Measurements from ENCODE around the gene DCDC2B.

DCDC2B gene

GRCh38 chr1:32221581-32221979 is 12.7 kb downstream of the DCDC2B start:
- H3K9me3 ChIP-seq (ENCODE audit: low read length): no peaks in the 10 kb centered on the region
- peak overlapping the region; percentile 88 for H3K4me3 ChIP-seq (ENCODE audit: low read length)
- no peak overlapping the region for H2AFZ ChIP-seq (ENCODE audit: low read depth, low read length)
- H3K36me3 ChIP-seq (ENCODE audit: insufficient read depth, low read length): peaks cover 42% of the 10 kb centered on the region
- H3K4me1 ChIP-seq (ENCODE audit: insufficient read depth, low read length): peaks cover 15% of the 10 kb centered on the region
- H3K27me3 ChIP-seq (ENCODE audit: insufficient read depth, low read length): no peaks in the 10 kb centered on the region

- Histone ChIP-seq H3K4me3 (ENCODE audit: low read length) (peak within 1 kb of the TSS; percentile 88), H3K27me3 (ENCODE audit: insufficient read depth, low read length) (no peaks in the 10 kb centered on the region), H3K36me3 (ENCODE audit: insufficient read depth, low read length) (peaks cover 40% of the 10 kb centered on the region), H2AFZ (ENCODE audit: low read depth, low read length) (peak within 1 kb of the TSS; percentile 65), H3K4me1 (ENCODE audit: insufficient read depth, low read length) (peaks cover 15% of the 10 kb centered on the region), H3K9me3 (ENCODE audit: low read length) (no peaks in the 10 kb centered on the region)
Observed at GRCh38 chr1:32221980-32222755, 13.3 kb downstream of the DCDC2B start, which contains the start of the genes EIF3I and TMEM234. EIF3I (plus strand) TSS chr1:32222407; CDS start chr1:32222442, 35 bp downstream. TMEM234 (minus strand) TSS chr1:32222353; CDS start chr1:32222322, 31 bp downstream.

- H2AFZ ChIP-seq (ENCODE audit: low read depth, low read length): no peak overlapping the region
- peaks cover 47% of the 10 kb centered on the region for H3K36me3 ChIP-seq (ENCODE audit: insufficient read depth, low read length)
- peak overlapping the region; percentile 0 for H3K4me3 ChIP-seq (ENCODE audit: low read length)
- no peaks in the 10 kb centered on the region for H3K9me3 ChIP-seq (ENCODE audit: low read length)
- H3K4me1 ChIP-seq (ENCODE audit: insufficient read depth, low read length): peaks cover 15% of the 10 kb centered on the region
- H3K27me3 ChIP-seq (ENCODE audit: insufficient read depth, low read length): no peaks in the 10 kb centered on the region
Observed at GRCh38 chr1:32223683-32224082, 14.8 kb downstream of the DCDC2B start.

GRCh38 chr1:32224285-32224684 is 15.4 kb downstream of the DCDC2B start:
- Histone ChIP-seq H3K4me1 (ENCODE audit: insufficient read depth, low read length) (peaks cover 15% of the 10 kb centered on the region), H3K27me3 (ENCODE audit: insufficient read depth, low read length) (no peaks in the 10 kb centered on the region), H3K4me3 (ENCODE audit: low read length) (no peak overlapping the region), H2AFZ (ENCODE audit: low read depth, low read length) (no peak overlapping the region), H3K36me3 (ENCODE audit: insufficient read depth, low read length) (peaks cover 50% of the 10 kb centered on the region), H3K9me3 (ENCODE audit: low read length) (no peaks in the 10 kb centered on the region)

- Histone ChIP-seq H2AFZ (ENCODE audit: low read depth, low read length) (no peak overlapping the region), H3K9me3 (ENCODE audit: low read length) (no peaks in the 10 kb centered on the region), H3K27me3 (ENCODE audit: insufficient read depth, low read length) (no peaks in the 10 kb centered on the region), H3K36me3 (ENCODE audit: insufficient read depth, low read length) (peaks cover 61% of the 10 kb centered on the region), H3K4me1 (ENCODE audit: insufficient read depth, low read length) (peaks cover 13% of the 10 kb centered on the region), H3K4me3 (ENCODE audit: low read length) (no peak overlapping the region)
Observed at GRCh38 chr1:32228771-32229170, 19.9 kb downstream of the DCDC2B start.

- Histone ChIP-seq H3K4me1 (ENCODE audit: insufficient read depth, low read length) (peaks cover 13% of the 10 kb centered on the region), H3K36me3 (ENCODE audit: insufficient read depth, low read length) (peaks cover 41% of the 10 kb centered on the region), H3K9me3 (ENCODE audit: low read length) (no peaks in the 10 kb centered on the region), H3K4me3 (ENCODE audit: low read length) (no peak overlapping the region), H2AFZ (ENCODE audit: low read depth, low read length) (no peak overlapping the region), H3K27me3 (ENCODE audit: insufficient read depth, low read length) (no peaks in the 10 kb centered on the region)
Observed at GRCh38 chr1:32231843-32232432, 23.0 kb downstream of the DCDC2B start.

GRCh38 chr1:32232558-32233304 is 23.8 kb downstream of the DCDC2B start:
- Histone ChIP-seq H2AFZ (ENCODE audit: low read depth, low read length) (no peak overlapping the region), H3K36me3 (ENCODE audit: insufficient read depth, low read length) (peaks cover 33% of the 10 kb centered on the region), H3K4me1 (ENCODE audit: insufficient read depth, low read length) (peaks cover 13% of the 10 kb centered on the region), H3K4me3 (ENCODE audit: low read length) (no peak overlapping the region), H3K9me3 (ENCODE audit: low read length) (no peaks in the 10 kb centered on the region), H3K27me3 (ENCODE audit: insufficient read depth, low read length) (no peaks in the 10 kb centered on the region)

- H3K4me3 ChIP-seq (ENCODE audit: low read length): no peak overlapping the region
- no peak overlapping the region for H2AFZ ChIP-seq (ENCODE audit: low read depth, low read length)
- H3K27me3 ChIP-seq (ENCODE audit: insufficient read depth, low read length): no peaks in the 10 kb centered on the region
- no peaks in the 10 kb centered on the region for H3K9me3 ChIP-seq (ENCODE audit: low read length)
- peaks cover 13% of the 10 kb centered on the region for H3K4me1 ChIP-seq (ENCODE audit: insufficient read depth, low read length)
- peaks cover 19% of the 10 kb centered on the region for H3K36me3 ChIP-seq (ENCODE audit: insufficient read depth, low read length)
Observed at GRCh38 chr1:32234792-32235191, 25.9 kb downstream of the DCDC2B start.

- Histone ChIP-seq H3K4me1 (ENCODE audit: insufficient read depth, low read length) (no peaks in the 10 kb centered on the region), H3K36me3 (ENCODE audit: insufficient read depth, low read length) (no peaks in the 10 kb centered on the region), H3K9me3 (ENCODE audit: low read length) (no peaks in the 10 kb centered on the region), H2AFZ (ENCODE audit: low read depth, low read length) (no peak overlapping the region), H3K27me3 (ENCODE audit: insufficient read depth, low read length) (no peaks in the 10 kb centered on the region), H3K4me3 (ENCODE audit: low read length) (no peak overlapping the region)
Observed at GRCh38 chr1:32239337-32239736, 30.4 kb downstream of the DCDC2B start.

GRCh38 chr1:32239790-32240139 is 30.9 kb downstream of the DCDC2B start:
- Histone ChIP-seq H3K4me1 (ENCODE audit: insufficient read depth, low read length) (no peaks in the 10 kb centered on the region), H3K9me3 (ENCODE audit: low read length) (no peaks in the 10 kb centered on the region), H2AFZ (ENCODE audit: low read depth, low read length) (no peak overlapping the region), H3K36me3 (ENCODE audit: insufficient read depth, low read length) (no peaks in the 10 kb centered on the region), H3K27me3 (ENCODE audit: insufficient read depth, low read length) (no peaks in the 10 kb centered on the region), H3K4me3 (ENCODE audit: low read length) (no peak overlapping the region)

GRCh38 chr1:32240140-32240951 is 31.5 kb downstream of the DCDC2B start:
- Histone ChIP-seq H3K4me3 (ENCODE audit: low read length) (no peak overlapping the region), H3K27me3 (ENCODE audit: insufficient read depth, low read length) (no peaks in the 10 kb centered on the region), H3K4me1 (ENCODE audit: insufficient read depth, low read length) (no peaks in the 10 kb centered on the region), H3K9me3 (ENCODE audit: low read length) (no peaks in the 10 kb centered on the region), H2AFZ (ENCODE audit: low read depth, low read length) (no peak overlapping the region), H3K36me3 (ENCODE audit: insufficient read depth, low read length) (no peaks in the 10 kb centered on the region)

GRCh38 chr1:32241001-32241763 is 32.3 kb downstream of the DCDC2B start:
- H3K36me3 ChIP-seq (ENCODE audit: insufficient read depth, low read length): no peaks in the 10 kb centered on the region
- H3K4me3 ChIP-seq (ENCODE audit: low read length): peak overlapping the region; percentile 29
- H2AFZ ChIP-seq (ENCODE audit: low read depth, low read length): peak overlapping the region; percentile 15
- no peaks in the 10 kb centered on the region for H3K9me3 ChIP-seq (ENCODE audit: low read length)
- no peaks in the 10 kb centered on the region for H3K4me1 ChIP-seq (ENCODE audit: insufficient read depth, low read length)
- H3K27me3 ChIP-seq (ENCODE audit: insufficient read depth, low read length): no peaks in the 10 kb centered on the region

Measured in neuron (in vitro differentiated cells).